Neutrophil (primary cell): ENCODE results near the gene SSBP1.

Source experiments
- H3K27ac ChIP-seq: fragments of 200-600 bp; sonication (generic); 2 replicates; pipeline ENCODE4 v1.5.1; 2016; ENCODE audit warnings: mild to moderate bottlenecking, moderate library complexity
- H3K27me3 ChIP-seq: fragments of 200-600 bp; sonication (generic); 2 replicates; pipeline ENCODE4 v1.6.0; 2016; ENCODE audit warnings: mild to moderate bottlenecking
- H3K36me3 ChIP-seq: fragments of 200-600 bp; sonication (generic); 2 replicates; pipeline ENCODE4 v1.5.1; 2017
- H3K4me1 ChIP-seq, 2 experiments: fragments of 200-600 bp in 1 of 2; sonication (generic) in 1 of 2; 1 replicate in 1 of 2; 2 replicates in 1 of 2; pipeline versions ENCODE4 v1.5.1 to v1.6.1; 2013 to 2016; ENCODE audit warnings: low read depth in 1 of 2, low read length in 1 of 2, mild to moderate bottlenecking in 1 of 2, moderate library complexity in 1 of 2; ENCODE audit not compliant: control insufficient read depth in 1 of 2, insufficient read depth in 1 of 2
- H3K4me3 ChIP-seq, 2 experiments: fragments of 200-600 bp in 1 of 2; sonication (generic) in 1 of 2; 1 replicate in 1 of 2; 2 replicates in 1 of 2; pipeline ENCODE4 v1.5.1; 2013 to 2016; ENCODE audit warnings: low read depth in 1 of 2, low read length in 1 of 2, mild to moderate bottlenecking in 1 of 2, moderate library complexity in 1 of 2
- H3K9me3 ChIP-seq: fragments of 200-600 bp; sonication (generic); 2 replicates; pipeline ENCODE4 v1.5.1; 2016
- TF ChIP-seq, protein P1 (sequence below): fragments of 200-600 bp; sonication (generic); IDR thresholded peaks from 2 replicates; pipeline ENCODE4 v1.5.1; 2016; ENCODE audit warnings: antibody characterized with exemption

Gene SSBP1

DNA sequence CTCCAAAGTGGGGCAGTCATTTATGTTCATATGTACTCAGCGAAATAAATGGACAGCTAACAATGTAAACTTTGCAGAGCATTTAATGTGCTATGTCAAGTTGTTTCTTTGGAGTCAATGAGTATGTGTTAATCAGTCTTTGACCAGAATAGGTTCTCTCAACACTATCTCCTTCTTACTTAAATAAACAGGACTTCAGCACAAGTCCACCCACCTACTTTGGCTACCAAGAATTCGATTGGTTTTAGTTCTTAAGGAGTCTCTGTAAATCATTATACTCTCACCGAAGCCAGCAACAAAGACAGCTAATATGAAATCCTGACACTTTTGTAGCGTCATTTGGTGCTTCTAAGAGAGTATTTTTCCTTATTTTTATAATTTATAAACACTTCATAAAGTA, 23.1 kb upstream of the SSBP1 start:
- TF ChIP-seq, protein P1, sequence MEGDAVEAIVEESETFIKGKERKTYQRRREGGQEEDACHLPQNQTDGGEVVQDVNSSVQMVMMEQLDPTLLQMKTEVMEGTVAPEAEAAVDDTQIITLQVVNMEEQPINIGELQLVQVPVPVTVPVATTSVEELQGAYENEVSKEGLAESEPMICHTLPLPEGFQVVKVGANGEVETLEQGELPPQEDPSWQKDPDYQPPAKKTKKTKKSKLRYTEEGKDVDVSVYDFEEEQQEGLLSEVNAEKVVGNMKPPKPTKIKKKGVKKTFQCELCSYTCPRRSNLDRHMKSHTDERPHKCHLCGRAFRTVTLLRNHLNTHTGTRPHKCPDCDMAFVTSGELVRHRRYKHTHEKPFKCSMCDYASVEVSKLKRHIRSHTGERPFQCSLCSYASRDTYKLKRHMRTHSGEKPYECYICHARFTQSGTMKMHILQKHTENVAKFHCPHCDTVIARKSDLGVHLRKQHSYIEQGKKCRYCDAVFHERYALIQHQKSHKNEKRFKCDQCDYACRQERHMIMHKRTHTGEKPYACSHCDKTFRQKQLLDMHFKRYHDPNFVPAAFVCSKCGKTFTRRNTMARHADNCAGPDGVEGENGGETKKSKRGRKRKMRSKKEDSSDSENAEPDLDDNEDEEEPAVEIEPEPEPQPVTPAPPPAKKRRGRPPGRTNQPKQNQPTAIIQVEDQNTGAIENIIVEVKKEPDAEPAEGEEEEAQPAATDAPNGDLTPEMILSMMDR: no peak
- Histone ChIP-seq H3K9me3 (no peaks in the 10 kb centered on the region), H3K4me1 (no peaks in the 10 kb centered on the region), H3K27ac (no peak overlapping the region), H3K4me3 (no peak overlapping the region), H3K27me3 (no peaks in the 10 kb centered on the region), H3K36me3 (no peaks in the 10 kb centered on the region)

DNA sequence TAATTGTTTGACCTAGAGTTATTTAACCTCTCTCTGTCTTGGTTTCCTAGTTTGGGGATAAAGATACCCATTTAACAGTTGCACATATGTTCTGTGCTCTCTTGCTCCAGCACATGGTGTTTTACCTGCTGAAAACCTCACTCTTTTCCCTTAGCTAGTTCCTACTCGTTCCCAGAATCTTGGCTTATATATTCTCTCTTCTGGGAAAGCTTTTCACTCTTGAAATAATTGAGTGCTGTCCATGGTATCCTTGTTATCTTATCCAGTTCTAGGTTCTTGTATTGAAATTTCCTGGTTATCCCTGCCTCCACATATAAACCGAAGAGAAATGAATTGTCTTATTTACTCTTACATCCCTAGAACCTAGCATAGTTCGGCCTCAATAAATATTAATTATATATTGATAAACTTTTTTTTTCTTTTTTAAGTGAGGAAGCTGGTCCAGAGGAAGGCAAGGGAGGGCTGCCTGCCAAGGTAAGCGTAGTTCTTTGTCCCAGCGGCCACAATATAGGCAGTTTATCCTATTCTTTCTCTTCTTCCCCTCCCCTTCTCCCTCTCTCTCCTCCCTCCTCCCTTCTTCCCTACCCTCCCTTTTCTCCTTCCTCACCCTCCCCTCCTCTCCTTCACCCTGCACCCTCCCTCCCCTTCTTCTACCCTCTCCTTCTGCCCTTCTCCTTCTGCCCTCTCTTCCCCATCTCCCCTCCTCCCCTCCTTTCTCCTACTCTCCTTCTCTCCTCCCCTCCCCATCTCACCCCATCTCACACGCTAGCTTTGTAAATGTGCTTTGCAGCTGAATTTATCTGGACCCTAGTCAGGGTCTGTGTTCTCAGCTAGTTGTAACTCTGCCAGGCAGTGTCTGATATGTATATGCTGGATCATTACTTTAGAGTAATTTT, 22.1 kb upstream of the SSBP1 start:
- Histone ChIP-seq H3K36me3 (no peaks in the 10 kb centered on the region), H3K9me3 (no peaks in the 10 kb centered on the region), H3K27ac (no peak overlapping the region), H3K27me3 (no peaks in the 10 kb centered on the region), H3K4me1 (no peaks in the 10 kb centered on the region), H3K4me3 (no peak overlapping the region)
- TF ChIP-seq, protein P1: no peak

DNA sequence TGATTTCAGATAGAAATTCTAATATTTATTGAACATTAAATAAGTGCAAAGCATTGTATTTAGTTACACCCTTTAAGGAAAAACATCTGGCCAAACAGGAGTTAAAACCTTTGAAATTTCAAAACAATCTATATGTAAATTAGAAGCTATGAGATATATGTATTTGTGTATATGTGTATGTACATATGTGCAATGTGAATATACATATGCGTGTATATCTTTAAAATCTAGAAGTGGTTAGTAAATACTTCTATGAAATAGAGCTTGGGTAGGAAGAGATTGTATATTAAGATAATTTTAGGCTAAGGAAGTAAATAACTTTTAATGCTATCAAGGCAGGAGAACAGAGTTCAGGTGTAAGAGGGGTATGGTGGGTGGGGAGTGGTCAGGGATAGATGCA, 20.7 kb upstream of the SSBP1 start:
- Histone ChIP-seq H3K9me3 (no peaks in the 10 kb centered on the region), H3K36me3 (no peaks in the 10 kb centered on the region), H3K4me1 (no peaks in the 10 kb centered on the region), H3K27ac (no peak overlapping the region), H3K4me3 (no peak overlapping the region), H3K27me3 (no peaks in the 10 kb centered on the region)
- TF ChIP-seq, protein P1: no peak

DNA sequence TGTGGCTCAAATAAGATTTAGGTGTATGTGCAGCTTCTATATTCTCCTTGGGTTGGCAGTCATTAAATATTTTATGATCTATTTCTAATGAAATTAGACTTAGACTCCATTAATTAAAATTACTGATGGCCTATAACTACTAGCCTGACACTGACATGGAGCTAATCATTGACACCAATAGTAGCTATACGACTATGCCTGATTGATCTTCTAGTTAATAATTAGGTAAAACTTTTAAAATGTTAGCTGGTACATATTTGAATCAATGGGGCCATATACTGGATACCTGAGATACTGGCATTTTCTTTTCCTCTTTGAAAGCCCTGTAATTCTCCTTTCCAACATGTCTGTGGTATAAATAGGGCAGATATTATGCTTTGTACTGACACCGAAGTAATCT, 15.6 kb upstream of the SSBP1 start:
- TF ChIP-seq, protein P1: no peak
- Histone ChIP-seq H3K9me3 (no peaks in the 10 kb centered on the region), H3K4me1 (no peaks in the 10 kb centered on the region), H3K27ac (no peak overlapping the region), H3K27me3 (no peaks in the 10 kb centered on the region), H3K4me3 (no peak overlapping the region), H3K36me3 (no peaks in the 10 kb centered on the region)

DNA sequence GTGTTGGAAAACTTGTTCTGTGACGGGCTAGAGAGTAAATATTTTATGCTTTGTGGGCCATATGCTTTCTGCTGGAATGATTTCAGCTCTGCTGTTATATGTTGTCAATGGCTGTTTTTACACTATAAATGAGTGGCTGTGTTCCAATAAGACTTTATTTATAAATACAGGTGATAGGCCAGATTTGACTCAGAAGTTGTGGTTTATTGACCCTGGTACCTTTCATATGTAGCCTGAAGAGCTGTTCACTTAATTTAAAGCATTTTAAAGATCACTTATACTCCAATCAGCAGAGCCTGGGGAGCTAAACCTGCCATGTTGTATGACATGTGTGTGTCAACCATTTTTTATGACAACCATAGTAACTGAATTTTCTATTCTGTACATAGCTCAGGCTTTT, 9.1 kb upstream of the SSBP1 start:
- Histone ChIP-seq H3K27me3 (no peaks in the 10 kb centered on the region), H3K27ac (no peak overlapping the region), H3K9me3 (no peaks in the 10 kb centered on the region), H3K4me1 (no peaks in the 10 kb centered on the region), H3K36me3 (no peaks in the 10 kb centered on the region), H3K4me3 (no peak overlapping the region)
- TF ChIP-seq, protein P1: no peak
